Measurements from ENCODE around the gene ZNF487.
"Not testable (repeated sequence)": the region's sequence is repeated elsewhere in the genome, so short reads cannot be mapped to it uniquely, and the experiment has no call there.

Gene ZNF487

DNA sequence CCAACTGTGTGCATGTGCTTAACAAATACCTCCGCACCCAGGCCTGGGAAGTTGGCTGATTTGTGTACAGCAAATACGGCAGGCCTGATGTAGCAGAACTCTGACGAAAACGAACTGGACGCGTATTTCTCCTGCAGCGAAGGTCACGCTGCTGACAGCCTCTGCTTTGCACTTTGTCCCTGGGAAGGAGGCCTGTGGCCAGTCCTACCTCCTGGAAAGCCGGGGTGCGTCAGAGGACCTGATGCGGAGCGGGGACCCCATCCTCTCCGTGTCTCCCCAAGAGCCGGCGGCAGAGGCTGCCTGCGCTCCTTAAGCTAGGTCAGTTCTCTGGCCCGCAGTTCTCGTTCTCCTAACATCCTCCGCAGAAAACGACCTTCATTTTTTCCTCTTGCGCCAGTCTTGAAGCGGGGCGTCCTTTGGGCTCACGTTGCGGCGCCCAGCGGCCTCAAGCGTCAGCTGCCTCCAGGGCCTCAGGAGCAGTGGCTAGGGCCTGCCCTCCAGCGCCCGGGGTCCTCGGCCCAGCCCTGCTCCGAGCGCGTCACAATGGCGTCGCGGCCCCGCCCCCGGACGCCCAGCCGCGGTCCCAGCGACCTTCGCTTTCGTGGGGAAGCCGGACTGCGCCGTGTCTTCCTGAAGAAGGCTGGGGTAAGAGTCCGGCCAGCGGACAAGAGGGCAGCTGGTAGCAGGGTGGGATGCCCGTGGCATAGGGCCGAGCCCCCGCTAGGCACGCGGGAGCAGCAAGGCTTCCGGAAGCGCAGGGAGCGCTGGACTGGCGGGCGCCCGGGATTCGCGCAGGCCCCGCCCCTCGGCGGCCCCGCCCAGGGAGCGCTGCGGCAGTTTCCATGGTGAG lies at the start of gene ZNF487:
Gene ZNF487 (plus strand): TSS at position 821 of the 850 bp plus-strand sequence. CDS start 38,703 bp downstream, outside the sequence.
- FAIRE-seq (no peak), DNase-seq (ENCODE audit: insufficient read length, low spot score) (peak; percentile 90)
- peak; percentile 78 for TF ChIP-seq POLR2A (IDR thresholded peaks at IDR 0.05; ENCODE audit: low read depth, low read length)

GRCh38 chr10:43387678-43388032 lies 49.3 kb upstream of the ZNF487 start:
- no peak for DNase-seq (ENCODE audit: insufficient read length, low spot score)
- TF ChIP-seq POLR2A (IDR thresholded peaks at IDR 0.05; ENCODE audit: low read depth, low read length) = no peak
- FAIRE-seq = no peak

GRCh38 chr10:43389867-43390266 lies 47.0 kb upstream of the ZNF487 start:
- FAIRE-seq (no peak), DNase-seq (ENCODE audit: insufficient read length, low spot score) (no peak)
- no peak for TF ChIP-seq POLR2A (IDR thresholded peaks at IDR 0.05; ENCODE audit: low read depth, low read length)

GRCh38 chr10:43390333-43390732 lies 46.6 kb upstream of the ZNF487 start:
- DNase-seq (ENCODE audit: insufficient read length, low spot score) (no peak), FAIRE-seq (no peak)
- TF ChIP-seq POLR2A (IDR thresholded peaks at IDR 0.05; ENCODE audit: low read depth, low read length) = no peak

DNA sequence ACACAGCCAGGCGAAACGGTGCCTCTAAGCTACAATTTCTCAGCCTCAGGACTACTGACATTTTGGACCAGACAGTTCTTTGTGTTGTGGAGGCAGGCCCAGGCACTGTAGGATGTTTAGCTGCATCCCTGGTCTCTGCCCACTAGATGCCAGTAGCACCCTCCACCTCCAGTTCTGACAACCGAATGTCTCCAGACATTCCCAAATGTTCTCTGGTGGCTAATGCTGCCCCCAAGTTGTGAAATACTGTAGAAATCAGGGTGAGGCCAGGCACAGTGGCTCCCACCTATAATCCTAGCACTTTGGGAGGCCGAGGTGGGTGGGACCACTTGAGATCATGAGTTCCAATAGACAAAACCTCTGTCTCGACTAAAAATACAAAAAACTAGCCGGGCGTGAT lies 46.2 kb upstream of the ZNF487 start:
- TF ChIP-seq POLR2A (IDR thresholded peaks at IDR 0.05; ENCODE audit: low read depth, low read length) = no peak
- no peak for DNase-seq (ENCODE audit: insufficient read length, low spot score)

GRCh38 chr10:43391496-43391895 lies 45.4 kb upstream of the ZNF487 start:
- DNase-seq (ENCODE audit: insufficient read length, low spot score) (no peak), FAIRE-seq (no peak)
- TF ChIP-seq POLR2A (IDR thresholded peaks at IDR 0.05; ENCODE audit: low read depth, low read length) = no peak

More for the DNA sequence above, 46.2 kb upstream of the ZNF487 start:
- no peak for FAIRE-seq

DNA sequence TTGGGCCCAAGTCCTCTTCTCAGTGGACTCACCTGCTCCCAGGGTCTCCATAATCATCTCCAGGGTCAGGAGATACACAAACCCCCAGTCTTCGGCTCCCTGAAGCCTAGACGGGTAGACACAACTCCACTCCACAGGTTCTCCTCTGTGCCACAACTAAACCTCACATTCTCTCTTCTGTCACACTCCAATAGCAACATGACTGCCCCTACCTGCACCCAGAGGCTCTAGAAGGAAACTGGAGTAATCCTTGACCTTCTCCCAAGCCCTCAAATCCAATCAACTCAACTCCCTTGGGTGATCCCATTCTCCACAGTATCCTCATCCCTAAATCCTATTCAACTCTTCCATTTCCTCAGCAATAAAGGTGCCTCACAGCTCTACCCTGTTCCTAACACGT lies 44.2 kb upstream of the ZNF487 start:
- FAIRE-seq (no peak), DNase-seq (ENCODE audit: insufficient read length, low spot score) (no peak)
- TF ChIP-seq POLR2A (IDR thresholded peaks at IDR 0.05; ENCODE audit: low read depth, low read length) = no peak

DNA sequence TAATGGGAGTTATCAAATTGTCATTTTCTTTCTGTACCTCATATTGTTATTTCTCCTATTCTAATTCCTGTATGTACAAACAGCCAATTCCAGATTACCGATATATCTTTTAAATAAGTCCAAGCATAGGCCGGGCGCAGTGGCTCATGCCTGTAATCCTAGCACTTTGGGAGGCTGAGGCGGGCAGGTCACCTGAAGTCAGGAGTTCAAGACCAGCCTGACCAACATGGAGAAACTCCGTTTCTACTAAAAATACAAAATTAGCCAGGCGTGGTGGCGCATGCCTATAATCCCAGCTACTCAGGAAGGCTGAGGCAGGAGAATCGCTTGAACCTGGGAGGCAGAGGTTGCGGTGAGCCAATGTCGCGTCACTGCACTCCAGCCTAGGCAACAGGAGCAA lies 43.7 kb upstream of the ZNF487 start:
- FAIRE-seq = not testable (repeated sequence)

DNA sequence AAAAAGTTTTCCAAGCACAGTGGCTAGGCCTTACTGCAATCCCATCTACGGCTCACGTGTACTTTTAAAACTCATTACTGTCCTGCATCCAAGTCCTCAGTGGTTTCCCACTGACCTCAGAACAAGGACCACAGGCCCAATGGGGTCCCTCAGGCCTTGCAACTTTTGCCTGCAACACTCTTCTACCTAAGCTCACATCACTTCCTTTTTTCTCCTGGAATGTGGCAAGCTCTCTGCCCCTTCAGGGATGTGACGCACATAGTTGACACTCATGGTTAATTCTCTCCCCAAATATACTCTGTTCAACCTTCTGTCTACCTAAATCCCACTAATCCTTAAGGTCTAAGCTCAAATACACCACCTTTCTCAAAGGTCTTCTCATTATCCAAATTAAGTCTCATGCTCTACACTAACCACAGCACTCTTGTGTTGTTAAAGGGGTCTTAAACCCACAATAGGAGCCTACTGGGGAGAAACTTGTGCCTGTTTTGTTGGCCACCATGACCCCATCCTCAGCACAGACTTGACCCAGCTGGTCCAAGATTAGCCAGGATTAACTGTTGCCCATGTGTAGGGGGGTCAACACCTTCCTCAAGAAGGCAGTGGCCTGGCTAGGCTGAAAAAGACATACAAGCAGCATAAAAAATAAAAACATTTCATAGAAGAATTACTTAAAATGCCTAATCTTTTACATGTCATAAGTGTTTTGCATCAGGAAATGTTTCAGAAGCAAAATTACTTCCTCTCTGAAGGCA lies 43.1 kb upstream of the ZNF487 start:
- no peak for TF ChIP-seq POLR2A (IDR thresholded peaks at IDR 0.05; ENCODE audit: low read depth, low read length)
- DNase-seq (ENCODE audit: insufficient read length, low spot score) (no peak), FAIRE-seq (no peak)

More for the DNA sequence above, 43.7 kb upstream of the ZNF487 start:
- DNase-seq (ENCODE audit: insufficient read length, low spot score) = not testable (repeated sequence)

GRCh38 chr10:43394868-43395267 lies 42.0 kb upstream of the ZNF487 start:
- DNase-seq (ENCODE audit: insufficient read length, low spot score) = no peak
- no peak for FAIRE-seq
- TF ChIP-seq POLR2A (IDR thresholded peaks at IDR 0.05; ENCODE audit: low read depth, low read length) = no peak

DNA sequence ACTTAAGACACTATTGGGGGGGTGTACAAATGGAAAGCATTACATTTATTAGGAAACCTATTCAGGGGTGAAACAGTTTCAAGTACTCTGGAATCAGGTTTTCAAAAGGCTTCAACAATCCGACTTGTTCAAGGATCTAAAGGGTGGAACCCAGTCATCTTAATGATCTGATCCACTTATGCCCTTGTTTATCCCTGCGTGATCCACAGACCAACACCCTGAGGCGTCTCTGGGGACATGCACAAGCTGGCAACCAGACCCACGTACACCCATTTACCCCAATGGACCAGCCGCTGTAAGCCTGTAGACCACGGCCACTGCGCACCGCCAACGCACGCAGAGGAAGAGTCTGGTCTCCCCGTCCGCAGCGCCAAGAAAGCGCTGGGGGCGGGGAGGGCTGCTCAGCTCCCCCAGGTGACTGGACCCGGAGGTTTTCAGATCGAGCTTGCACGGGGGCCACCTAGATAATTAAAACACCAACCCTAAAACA lies 41.3 kb upstream of the ZNF487 start:
- FAIRE-seq = no peak
- TF ChIP-seq POLR2A (IDR thresholded peaks at IDR 0.05; ENCODE audit: low read depth, low read length) = no peak
- no peak for DNase-seq (ENCODE audit: insufficient read length, low spot score)

- peak; percentile 42; the same call in 1 of the 2 replicates for TF ChIP-seq POLR2A (IDR thresholded peaks at IDR 0.05; ENCODE audit: low read depth, low read length)
- DNase-seq (ENCODE audit: insufficient read length, low spot score) (peak; percentile 65), FAIRE-seq (no peak)
These were observed 40.6 kb upstream of the ZNF487 start for GRCh38 chr10:43396061-43396927.

GRCh38 chr10:43396928-43397624 lies 39.8 kb upstream of the ZNF487 start:
- DNase-seq (ENCODE audit: insufficient read length, low spot score) (peak; percentile 85), FAIRE-seq (peak; percentile 68)

More at GRCh38 chr10:43396928-43397624, 39.8 kb upstream of the ZNF487 start:
- peak; percentile 50; the same call in 1 of the 2 replicates for TF ChIP-seq POLR2A (IDR thresholded peaks at IDR 0.05; ENCODE audit: low read depth, low read length)

Data from H54 (cell line).